Ishikawa (cell line): ENCODE data around the gene PTGS2.

Experiments
- CEBPB ChIP-seq: IDR thresholded peaks from 2 replicates; pipeline ENCODE4 v1.6.1; 2012
- CREB1 ChIP-seq: IDR thresholded peaks from 2 replicates; pipeline ENCODE4 v1.6.1; 2012; ENCODE audit warnings: low read depth
- EGR1 ChIP-seq: IDR thresholded peaks from 2 replicates; pipeline ENCODE4 v1.6.1; 2012
- FOXM1 ChIP-seq: IDR thresholded peaks from 2 replicates; pipeline ENCODE4 v1.6.1; 2012; ENCODE audit warnings: low read depth, borderline replicate concordance
- MAX ChIP-seq: IDR thresholded peaks from 2 replicates; pipeline ENCODE4 v1.6.1; 2012
- NFIC ChIP-seq: IDR thresholded peaks from 2 replicates; pipeline ENCODE4 v1.6.1; 2012
- RAD21 ChIP-seq: IDR thresholded peaks from 2 replicates; pipeline ENCODE4 v1.6.1; 2012; ENCODE audit warnings: low read depth
- TAF1 ChIP-seq: IDR thresholded peaks from 2 replicates; pipeline ENCODE4 v1.6.1; 2012; ENCODE audit warnings: low read depth, mild to moderate bottlenecking
- TCF12 ChIP-seq: IDR thresholded peaks from 2 replicates; pipeline ENCODE4 v1.6.1; 2012; ENCODE audit warnings: low read depth

DNA sequence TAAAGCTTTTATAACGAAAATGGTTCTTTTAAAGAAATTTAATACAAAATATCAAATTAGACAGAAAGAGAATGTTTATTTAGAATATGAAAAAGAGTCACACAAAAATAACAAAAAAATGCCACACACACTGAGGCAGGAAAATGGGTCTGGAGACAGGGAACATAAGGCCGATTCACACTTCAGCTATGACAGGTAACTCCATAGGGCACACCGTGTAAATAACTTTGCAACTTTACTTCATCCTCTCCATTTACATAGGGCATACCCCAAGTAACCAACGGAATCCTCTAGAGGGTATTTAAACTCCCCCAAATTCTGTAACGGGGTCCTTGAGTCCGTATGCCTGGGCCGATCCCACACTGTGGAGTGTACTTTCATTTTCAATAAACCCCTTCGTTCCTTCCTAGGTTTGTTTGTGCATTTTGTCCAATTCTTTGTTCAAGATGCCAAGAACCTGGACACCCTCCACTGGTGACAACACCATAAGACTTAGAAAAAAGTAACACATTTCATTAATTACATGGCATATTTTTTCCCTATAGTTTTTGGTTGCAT is 23.1 kb upstream of the PTGS2 start:
- no peak for TF ChIP-seq RAD21
- no peak for TF ChIP-seq CREB1
- no peak for TF ChIP-seq CEBPB
- no peak for TF ChIP-seq NFIC
- no peak for TF ChIP-seq FOXM1
- TF ChIP-seq MAX: no peak
- TF ChIP-seq EGR1: no peak
- no peak for TF ChIP-seq TAF1
- TF ChIP-seq TCF12: no peak
